Hematopoietic multipotent progenitor cell treated with erythropoietin and hydrocortisone succinate and interleukin-3 and kit ligand, for 6 days (in vitro differentiated cells): ENCODE measurements around the gene MAPT.

ENCODE experiments used
- DNase-seq: peaks from one replicate; pipeline ENCODE4 v3.0.0-alpha.2; 2015

The MAPT gene

DNA sequence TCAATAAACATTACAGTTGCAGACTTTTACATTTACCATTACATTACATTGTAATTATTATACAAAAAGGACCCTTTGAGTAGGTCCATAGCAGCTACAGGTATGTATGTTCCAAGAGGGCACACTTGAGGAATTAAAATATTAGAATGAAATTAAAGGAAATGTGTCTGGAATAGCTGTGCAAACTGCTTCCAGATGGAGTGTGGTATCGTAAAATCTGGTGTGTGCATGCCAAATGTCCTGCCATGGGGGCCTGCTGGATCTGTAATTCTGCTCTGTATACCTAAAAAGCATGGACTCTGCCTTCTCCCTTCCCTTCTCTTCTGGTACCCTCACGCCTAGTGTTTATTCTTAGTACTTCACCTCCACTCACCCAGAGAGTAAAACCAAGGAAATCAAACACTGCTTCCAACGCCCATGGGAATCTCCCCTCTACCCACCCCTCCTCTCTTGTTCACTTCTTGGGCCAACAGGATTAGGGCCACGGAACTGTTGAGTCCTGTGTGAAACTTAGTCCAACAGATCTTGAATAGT lies 143.4 kb downstream of the MAPT start:
- no peak for DNase-seq

DNA sequence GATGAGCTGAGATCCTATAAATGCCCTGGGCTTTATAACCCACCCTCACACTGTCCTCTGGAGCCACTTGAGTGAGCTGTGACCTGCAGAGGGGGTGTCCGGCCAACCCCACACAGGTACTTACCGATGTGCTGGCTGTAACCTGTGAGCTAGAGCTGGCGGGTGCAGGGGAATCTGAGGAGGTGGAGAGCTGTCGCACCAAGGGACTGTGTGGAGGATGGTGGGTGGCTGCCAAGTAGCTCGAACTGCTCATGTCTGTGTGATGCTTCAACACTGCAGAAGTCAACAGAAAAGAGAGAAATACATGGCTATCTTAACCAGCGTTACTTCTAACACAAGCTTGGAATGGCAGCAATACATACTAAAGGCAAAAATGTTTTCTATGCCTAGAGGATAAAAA lies 144.1 kb downstream of the MAPT start:
- no peak for DNase-seq

DNA sequence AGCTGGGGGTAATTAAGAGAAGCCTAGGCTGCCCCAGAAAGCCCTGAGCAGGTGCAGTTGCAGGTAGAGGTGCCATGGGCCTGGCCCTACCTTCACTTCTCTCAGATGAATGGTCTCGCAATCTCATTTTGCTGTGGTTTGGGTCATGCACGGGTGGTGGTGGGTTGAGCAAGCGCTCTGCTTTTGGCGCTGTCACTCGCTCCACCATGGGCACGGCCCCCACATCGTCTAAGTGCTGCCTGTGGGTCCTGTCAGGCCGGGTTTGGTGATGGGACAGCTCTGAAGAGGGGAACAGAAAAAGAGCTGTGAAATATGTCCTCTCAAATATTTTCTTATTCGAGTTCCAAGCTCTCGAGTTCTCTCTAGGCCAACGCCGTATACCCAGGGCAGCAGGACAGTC lies 144.6 kb downstream of the MAPT start:
- no peak for DNase-seq

DNA sequence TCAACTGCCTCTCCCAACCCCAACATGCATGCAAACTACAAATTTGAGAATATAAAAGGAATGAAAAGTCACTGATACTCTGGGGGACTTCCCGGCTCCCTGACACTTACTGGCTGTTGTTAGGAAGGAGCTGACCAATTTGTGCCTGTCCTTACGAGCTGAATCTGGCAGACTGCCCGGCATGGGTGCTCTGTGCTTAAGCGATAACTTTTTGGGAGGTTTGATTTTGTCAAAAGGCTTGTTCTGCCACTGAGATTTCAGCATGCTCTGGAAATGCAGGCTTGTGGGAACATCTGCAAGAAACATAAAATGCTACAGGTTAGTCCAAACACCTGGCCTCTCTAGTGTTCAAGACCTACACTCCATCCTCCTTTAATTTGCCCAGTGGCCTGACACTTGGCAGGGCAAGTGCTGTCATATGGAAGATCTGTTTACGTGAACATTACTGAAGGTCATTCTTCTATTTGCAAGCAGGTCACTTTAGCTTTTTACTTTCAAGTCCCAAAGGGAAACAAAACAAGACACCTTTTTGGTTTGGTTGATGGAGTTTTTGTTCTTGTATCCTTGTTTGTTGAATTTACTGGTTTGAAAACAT lies 145.3 kb downstream of the MAPT start:
- DNase-seq: no peak

DNA sequence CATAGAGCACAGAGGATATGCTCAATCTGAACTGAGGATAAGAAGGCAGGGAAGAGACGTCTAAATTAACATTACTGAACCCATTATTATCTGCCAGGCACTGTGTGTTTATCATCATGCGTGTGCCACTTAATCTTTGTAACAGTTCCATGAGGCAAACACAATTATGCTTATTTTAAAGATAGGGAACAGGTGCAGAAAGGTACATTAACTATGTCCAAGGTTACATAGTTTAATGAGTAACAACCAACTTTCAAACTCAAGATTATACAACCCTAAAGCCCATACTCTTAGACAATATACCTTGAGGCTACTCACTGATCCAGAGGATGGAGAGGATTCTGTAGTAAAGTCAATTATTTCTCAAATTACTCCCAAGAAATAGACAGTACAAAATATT lies 147.9 kb downstream of the MAPT start:
- DNase-seq: no peak

DNA sequence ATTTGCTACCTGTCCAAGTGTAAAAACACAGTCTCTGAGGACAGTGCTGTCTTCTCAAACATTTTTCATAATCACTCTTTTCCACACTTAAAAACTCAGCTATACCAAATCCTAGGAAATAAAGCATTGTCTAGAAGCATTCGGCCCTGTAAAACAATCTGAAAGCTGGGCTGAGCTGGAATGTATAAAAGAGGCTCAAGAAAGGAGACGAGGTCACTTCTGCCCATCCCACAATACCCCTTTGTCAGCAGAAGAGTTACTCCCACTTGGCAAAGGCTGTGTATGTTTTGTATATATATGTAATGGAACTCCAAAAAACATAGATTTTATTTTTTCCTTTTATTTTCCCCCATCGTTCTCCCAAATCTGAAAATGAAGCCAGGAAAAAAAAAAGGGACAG lies 148.6 kb downstream of the MAPT start:
- DNase-seq: no peak

DNA sequence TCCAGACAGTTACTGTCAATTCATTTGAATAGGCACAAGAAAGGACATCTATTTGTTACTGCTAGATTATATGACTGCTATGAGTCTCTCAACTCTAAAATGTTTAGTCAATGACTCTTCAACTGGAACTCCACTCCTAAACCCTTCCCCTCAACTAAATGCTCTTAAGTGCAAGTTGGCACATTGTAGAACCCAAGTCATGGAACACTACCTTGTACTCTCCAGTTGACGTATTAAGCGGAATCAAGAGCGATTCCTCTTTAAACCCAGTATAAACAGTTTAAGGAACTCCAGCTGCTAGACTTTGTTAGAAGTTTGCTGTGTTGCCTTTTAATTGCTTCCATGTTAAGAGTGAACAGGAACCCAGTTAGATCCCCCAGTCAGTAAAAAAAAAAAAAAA lies 149.3 kb downstream of the MAPT start:
- DNase-seq: no peak

DNA sequence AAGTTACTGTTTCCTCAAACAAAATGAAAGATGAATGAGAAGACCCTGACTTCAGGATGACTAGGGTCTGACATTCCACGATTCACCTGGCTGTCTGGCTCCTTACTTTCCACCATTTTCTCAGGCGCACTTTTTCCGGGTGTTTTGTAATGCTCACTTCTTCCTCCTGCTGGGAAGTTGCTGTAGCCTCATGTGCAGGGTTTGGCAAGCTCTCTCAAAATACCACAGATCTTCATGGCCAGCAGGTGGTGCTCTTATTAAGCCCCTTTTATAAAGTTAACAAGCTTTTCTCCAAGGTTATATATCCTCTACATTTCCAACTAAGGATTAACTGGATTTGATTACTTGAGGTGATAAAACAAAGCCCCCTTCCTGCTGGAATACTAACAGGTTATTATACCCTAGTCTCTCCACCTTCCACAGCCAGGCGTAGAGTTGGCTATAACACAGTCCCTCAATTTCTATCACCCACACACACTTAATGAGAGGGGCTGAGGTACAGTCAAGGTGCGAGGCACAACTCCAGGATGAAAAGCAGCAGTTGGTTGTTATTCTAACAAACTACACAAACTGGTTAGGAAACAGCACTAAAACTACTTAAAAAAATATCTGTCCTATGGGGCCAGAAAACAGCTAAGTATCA lies 150.1 kb downstream of the MAPT start:
- peak; percentile 90 for DNase-seq

DNA sequence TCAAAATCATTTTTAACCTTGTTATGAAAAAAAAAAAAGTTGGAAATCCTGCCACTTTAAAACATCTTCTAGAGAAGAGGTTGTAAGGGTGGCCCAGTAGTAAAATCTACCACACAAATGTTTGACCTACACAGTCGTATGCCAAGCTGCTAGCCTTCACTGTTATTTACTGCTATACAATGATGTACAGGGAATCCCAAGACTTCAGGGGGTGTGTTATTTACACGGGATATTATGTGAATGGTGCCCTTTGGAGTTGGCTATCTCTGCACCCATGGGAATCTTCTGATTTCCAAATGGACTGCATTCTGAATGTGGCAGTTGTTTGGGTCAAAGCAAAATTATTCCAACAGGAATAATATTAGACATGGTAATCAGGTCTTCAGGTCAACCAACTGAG lies 150.6 kb downstream of the MAPT start:
- no peak for DNase-seq

DNA sequence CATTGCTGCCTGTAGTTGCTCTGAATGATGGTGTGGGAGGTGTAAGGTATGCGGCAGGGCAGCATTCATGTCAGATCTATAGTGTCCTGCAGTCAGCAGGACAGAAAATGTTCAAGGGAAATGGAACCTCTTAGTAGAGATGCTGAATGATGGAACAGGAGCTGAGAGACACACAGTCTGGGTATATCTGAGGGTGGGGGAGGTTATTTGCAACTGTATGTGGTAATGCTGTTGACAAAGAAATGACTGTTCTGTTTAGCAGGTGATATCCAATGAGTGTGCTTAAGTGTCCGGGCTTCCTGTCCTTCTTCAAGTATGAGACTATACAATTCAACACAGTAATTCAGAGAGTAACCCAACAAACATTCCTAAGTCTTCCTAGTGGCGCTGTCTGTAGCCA lies 151.3 kb downstream of the MAPT start:
- no peak for DNase-seq

DNA sequence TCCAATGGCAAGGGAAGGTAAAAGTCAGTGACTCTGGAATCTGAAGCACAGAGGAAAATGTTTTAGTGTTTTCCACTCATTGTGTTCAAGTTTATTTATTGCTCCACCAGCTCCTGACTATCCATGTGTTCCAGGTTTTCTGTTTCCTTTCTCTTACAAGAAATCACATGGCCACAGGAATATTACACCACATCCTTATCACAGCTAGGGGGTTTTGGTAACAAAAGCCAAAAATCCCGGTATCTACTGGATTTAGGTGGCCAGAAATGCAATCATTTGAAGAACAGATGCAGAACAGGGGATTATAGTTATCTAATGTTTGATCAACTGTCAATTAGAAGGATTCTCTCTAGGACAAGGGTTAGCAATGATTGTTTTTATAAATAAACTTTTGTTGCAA lies 152.6 kb downstream of the MAPT start:
- DNase-seq: no peak

DNA sequence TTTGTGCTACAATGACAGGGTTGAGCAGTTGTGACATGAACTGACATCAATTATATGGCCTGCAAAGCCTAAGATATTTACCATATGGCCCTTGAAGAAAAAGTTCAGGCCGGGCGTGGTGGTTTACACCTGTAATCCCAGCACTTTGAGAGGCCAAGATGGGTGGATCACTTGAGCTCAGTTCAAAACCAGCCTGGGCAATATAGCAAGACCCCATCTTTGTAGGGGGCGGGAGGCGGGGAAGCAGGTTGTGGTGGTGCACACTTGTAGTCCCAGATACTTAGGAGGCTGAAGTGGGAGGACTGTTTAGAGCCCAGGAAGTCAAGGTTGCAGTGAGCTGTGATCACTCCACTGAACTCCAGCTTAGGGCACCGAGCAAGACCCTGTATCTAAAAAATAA lies 153.0 kb downstream of the MAPT start:
- DNase-seq: no peak

DNA sequence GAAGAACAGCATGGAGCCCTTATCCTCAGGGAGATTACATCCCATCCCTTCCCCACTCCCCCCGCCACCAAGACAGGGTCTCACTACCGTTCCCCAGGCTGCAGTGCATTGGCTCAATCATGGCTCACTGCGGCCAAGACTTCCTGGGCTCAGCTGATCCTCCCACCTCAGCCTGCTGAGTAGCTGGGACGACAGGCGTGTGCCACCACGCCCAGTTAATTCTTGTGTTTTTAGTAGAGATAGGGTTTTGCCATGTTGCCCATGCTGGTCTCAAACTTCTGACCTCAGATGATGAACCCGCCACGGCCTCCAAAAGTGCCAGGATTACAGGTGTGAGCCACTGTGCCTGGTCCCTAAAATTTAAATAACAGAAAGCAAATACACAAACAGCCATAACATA lies 153.5 kb downstream of the MAPT start:
- peak; percentile 52 for DNase-seq

DNA sequence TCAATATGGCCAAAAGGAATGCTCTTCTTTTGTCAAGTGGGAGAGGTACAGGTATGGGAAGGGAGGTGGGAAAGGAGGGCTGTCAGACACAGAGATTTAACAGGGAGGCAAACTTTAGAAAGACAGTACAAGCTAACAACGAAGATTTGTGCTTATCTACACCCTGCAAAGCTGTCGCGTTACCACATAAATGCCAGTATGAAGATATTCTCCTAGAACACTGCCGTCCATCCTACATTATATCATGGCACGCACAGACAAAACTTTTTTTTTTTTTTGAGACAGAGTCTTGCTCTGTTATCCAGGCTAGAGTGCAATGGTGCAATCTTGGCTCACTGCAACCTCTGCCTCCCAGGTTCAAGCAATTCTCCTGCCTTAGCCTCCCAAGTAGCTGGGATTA lies 155.3 kb downstream of the MAPT start:
- DNase-seq: peak; percentile 55

DNA sequence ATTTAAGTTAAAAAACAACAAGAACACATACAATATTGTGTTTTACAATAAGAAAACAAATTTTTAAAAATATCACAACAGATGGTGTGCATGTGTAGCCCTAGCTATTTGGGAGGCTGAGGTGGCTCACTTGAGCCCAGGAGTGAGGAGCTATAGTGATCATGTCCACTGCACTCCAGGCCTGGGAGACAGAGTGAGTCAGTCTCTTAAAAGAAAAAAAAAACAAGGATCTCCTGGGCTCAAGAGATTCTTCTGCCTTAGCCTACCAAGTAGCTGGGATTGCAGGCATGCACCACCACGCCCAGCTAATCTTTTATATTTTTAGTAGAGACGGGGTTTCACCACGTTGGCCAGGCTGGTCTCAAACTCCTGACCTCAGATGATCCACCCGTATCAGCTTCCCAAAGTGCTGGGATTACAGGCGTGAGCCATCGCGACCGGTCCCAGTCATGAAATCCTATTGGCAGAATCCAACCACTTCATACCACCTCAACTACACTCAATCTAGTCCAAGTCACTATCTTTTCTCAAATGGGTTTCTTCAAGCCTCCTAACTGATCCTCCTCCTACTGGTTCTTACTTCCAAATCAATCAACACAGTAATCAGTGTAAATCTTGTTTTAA lies 159.7 kb downstream of the MAPT start:
- DNase-seq: no peak

DNA sequence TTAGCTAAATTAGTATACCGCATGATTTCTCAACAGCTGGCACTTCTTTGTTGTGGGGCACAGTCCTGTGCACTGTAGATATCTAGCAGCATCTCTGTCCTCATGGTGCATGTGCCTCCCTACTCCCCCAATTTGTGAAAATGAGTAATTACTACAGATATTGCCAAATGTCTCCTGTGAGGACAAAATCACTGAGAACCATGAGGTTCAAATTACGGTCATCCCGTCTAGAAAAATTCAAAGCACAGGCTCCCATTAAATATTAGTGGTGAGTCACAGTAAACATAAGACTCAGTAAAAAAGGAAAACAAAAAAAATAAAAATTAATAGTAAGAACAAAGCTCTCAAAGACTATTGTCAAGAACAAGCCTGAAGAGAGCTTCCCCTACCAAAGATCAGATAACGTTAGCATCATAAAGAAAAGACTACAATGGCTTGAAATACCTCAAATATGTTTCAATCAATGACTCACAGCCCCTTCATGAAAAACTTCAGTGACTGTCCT lies 162.5 kb downstream of the MAPT start:
- DNase-seq: peak; percentile 61

DNA sequence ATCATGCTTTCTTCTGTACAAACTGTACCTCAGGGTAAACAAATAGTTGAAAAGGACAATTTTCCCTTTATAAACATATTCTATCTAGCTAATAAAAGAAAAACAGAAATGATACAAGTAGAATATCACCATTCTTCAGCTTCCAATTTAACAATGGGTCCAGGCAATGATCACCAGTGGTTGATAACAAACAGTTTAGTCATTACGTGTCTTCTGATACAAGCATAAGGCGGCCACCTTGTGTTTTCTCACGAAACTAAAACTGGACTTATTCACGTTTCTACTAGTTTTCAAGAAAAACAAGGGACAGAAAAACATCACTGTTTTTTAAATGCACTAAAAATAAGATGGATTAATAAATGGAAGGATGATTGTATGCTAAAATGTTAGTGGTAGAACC lies 163.0 kb downstream of the MAPT start:
- DNase-seq: peak; percentile 15

DNA sequence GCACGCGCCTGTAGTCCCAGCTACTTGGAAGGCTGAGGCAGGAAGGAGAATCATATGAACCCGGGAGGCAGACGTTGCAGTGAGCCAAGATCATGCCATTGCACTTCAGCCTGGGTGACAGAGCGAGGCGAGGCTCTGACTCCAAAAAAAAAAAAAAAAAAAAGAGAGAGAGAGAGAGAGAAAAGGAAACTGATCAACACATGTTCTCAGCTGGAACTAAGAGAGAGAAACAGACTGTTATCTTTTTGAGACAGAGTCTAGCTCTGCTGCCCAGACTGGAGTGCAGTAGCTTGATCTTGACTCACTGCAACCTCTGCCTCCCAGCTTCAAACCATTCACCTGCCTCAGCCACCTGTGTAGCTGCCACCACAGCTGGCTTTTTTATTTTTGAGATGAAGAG lies 165.1 kb downstream of the MAPT start:
- peak; percentile 83 for DNase-seq

DNA sequence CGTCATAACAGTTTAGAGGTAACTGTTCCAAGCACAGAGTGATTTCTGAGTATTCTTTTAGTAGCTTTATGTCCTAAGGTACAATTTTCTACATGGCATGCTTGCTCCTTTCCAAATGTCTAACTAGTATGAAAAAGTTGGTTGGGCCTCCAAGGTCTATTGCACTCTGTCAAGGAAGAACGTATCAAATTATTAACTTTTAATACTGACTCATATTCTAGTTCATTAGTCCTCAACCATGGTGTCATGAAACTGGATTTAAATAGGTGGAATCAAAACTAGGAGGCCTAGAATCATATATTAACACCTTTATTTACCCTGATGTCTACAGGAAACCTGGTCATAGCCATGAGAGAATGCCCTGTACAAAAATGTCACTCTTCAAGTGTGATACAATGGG lies 166.1 kb downstream of the MAPT start:
- DNase-seq: no peak

DNA sequence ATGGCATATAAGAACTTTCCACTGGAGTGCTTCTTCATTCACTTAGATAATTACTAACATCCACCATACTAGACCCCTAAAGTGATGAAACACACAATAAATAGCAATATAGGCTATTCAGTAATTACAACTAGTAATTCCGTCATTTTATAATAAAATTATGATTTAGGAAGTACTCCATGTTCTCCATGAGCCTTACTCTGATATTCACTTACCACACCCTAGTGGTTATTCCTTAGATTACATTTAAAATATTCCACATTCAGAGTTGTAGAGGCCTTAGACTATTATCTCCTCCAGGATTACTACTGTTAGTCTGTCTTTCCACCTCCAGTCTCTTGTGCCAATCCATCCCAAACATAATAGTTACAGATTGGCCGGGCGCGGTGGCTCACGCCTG lies 167.1 kb downstream of the MAPT start:
- peak; percentile 56 for DNase-seq

DNA sequence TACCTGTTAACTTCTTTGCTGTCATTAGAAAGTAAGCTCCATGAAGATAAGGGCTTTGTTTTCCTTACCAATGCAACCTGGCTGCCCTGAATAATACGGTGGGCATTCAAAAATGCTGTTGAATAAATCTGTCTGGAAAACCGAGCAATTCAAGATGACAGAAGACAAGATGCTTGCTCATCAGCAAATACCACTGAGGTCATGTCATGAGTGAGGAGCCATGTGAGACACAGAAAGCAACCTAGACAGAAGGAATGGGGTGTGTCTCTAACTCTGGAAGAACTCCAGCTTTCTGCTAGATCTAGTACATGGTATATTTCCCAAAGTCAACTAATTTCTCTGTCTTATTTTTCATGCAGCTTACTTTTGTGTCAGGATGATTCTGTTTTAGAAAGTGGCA lies 168.9 kb downstream of the MAPT start:
- DNase-seq: peak; percentile 72

DNA sequence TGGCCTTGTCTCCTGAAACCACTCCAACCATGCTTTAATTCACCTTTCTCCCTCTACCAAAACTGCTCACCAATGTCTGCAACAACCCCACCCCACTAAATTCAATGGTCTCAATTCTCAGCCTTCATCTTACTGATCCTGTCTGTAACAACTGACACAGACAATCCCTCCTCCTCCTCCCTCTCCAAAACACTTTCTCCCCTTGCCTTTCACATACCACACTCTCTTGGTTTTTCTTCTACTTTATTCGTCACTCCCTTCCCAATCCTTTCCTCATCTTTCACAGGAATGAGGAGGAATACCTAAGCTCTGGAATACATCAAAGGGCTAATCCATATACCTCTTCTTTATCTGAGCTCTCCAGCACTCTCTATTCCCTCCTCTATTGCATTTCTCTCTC lies 170.1 kb downstream of the MAPT start:
- no peak for DNase-seq

DNA sequence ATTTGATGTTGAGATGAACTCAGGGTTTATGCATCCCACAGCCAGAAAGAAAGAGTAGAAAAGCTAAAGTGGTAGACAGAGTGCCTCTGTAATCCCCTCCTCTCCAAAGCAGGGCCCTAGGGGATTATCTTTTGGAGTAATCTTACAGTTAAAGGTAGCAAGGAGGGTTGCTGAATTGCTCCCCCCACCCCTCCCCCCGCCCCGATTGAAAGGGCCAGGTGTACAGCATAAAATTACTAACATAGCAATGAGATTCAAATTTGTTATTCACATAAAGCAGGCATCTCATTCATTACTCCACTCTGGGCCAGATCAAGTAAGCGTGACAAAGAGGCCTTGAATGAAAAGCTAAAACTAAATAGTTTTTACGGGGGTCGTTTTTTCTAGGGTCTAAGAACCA lies 177.4 kb downstream of the MAPT start:
- no peak for DNase-seq

DNA sequence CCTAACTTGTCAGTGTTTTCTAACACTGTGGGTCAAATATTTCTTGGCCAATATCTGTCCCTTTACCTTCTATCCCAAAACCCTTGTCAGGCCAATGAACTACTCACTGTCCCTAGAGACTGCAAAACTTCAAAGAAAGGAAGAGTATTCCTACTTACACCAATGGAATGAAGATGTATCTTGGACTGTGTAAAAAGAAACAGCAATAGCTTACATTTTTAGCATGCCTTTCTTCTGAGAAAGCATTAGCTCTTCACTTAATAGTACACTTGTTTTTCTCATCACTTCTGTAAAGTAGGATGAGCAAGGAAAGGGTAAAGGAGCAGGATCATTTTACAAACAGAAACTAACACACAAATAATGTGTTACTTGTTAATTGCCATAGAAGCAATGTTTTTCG lies 178.6 kb downstream of the MAPT start:
- DNase-seq: no peak
